Gastrocnemius medialis (tissue), 4 donors: ENCODE results near the gene KIF26B. TPM values are rescaled to one million over a fixed set of nuclear protein-coding genes. Genes with fewer than 3 reads are reported as not detected.

Source experiments
- ATAC-seq, 2 donors: fragments of 150-250 bp; one replicate each; pipeline ENCODE4 v1.9.1; 2016
- DNase-seq, 2 donors: peaks; one replicate each; pipeline ENCODE4 v3.0.0-alpha.2; 2019
- H3K27ac ChIP-seq, 4 donors: fragments of 200-600 bp; sonication (generic); 1 replicate in 1 of 4; 2 replicates in 3 of 4; pipeline ENCODE4 v1.5.1; 2016 to 2018; ENCODE audit warnings: mild to moderate bottlenecking in 2 of 4, moderate library complexity in 1 of 4
- H3K27me3 ChIP-seq, 3 donors: fragments of 200-600 bp; sonication (generic) in 2 of 3; 1 replicate in 1 of 3; 2 replicates in 2 of 3; pipeline versions ENCODE4 v1.5.1 to v1.6.0; 2016 to 2019; ENCODE audit warnings: mild to moderate bottlenecking in 1 of 3, moderate library complexity in 1 of 3
- H3K36me3 ChIP-seq, 2 donors: fragments of 200-600 bp; sonication (generic) in 1 of 2; one replicate each; pipeline ENCODE4 v1.5.1; 2017 to 2018
- H3K4me1 ChIP-seq, 2 donors: fragments of 200-600 bp; sonication (generic) in 1 of 2; one replicate each; pipeline ENCODE4 v1.5.1; 2016 to 2017; ENCODE audit warnings: mild to moderate bottlenecking in 2 of 2
- H3K4me3 ChIP-seq, 4 donors: fragments of 200-600 bp; sonication (generic) in 3 of 4; 1 replicate in 1 of 4; 2 replicates in 3 of 4; pipeline ENCODE4 v1.5.1; 2016 to 2019; ENCODE audit warnings: mild to moderate bottlenecking in 2 of 4
- H3K9me3 ChIP-seq, 3 donors: fragments of 200-600 bp; sonication (generic) in 2 of 3; 1 replicate in 1 of 3; 2 replicates in 2 of 3; pipeline ENCODE4 v1.5.1; 2016 to 2019
- POLR2A ChIP-seq, 2 donors: fragments of 450-650 bp; IDR thresholded peaks; one replicate each; pipeline ENCODE4 v1.6.1; 2017; ENCODE audit warnings: antibody characterized with exemption in 2 of 2, mild to moderate bottlenecking in 2 of 2, moderate library complexity in 2 of 2
- in situ Hi-C, 4 donors: fragments of 200-750 bp; cut with MboI; loops; one replicate each; pipeline versions ENCODE4 v1.15.0 to v1.8.0; 2017; ENCODE audit warnings: low sequenced_read_pairs in 4 of 4
- intact Hi-C: fragments of 100-400 bp; cut with DNase I; formaldehyde crosslinking; loops from one replicate; pipeline ENCODE4 v1.15.1; 2023; ENCODE audit warnings: low total_unique reads
- total RNA-seq, 4 donors: library from RNA; depleted of rRNA; stranded (reverse); fragments of >200 nt; gene quantifications; one replicate each; pipeline versions ENCODE4 v1.1.0 to v1.2.3, GENCODE V29; 2016
- TF ChIP-seq, protein P1 (sequence below), 5 experiments: fragments of 450-650 bp in 3 of 5; fragments of 200-600 bp in 2 of 5; sonication (generic) in 2 of 5; IDR thresholded peaks in 4 of 5; conservative IDR thresholded peaks in 1 of 5; 1 replicate in 4 of 5; 2 replicates in 1 of 5; pipeline ENCODE4 v1.5.1; 2016 to 2019; ENCODE audit warnings: antibody characterized with exemption in 5 of 5, mild to moderate bottlenecking in 3 of 5, moderate library complexity in 3 of 5

The KIF26B gene
- total RNA-seq, 4 donors from 2014 or later, result 0.02 to 0.20 (median 0.10) TPM; not detected in 1

- Histone ChIP-seq H3K36me3 (no peaks in the 10 kb centered on the region), H3K4me3 (no peak overlapping the region), H3K4me1 (no peaks in the 10 kb centered on the region), H3K27ac (no peak overlapping the region), H3K9me3 (no peaks in the 10 kb centered on the region), H3K27me3 (no peaks in the 10 kb centered on the region)
- ATAC-seq (no peak), DNase-seq (no peak)
- in situ Hi-C loops (no loop called here), intact Hi-C loops (no loop called here)
- TF ChIP-seq, protein P1, sequence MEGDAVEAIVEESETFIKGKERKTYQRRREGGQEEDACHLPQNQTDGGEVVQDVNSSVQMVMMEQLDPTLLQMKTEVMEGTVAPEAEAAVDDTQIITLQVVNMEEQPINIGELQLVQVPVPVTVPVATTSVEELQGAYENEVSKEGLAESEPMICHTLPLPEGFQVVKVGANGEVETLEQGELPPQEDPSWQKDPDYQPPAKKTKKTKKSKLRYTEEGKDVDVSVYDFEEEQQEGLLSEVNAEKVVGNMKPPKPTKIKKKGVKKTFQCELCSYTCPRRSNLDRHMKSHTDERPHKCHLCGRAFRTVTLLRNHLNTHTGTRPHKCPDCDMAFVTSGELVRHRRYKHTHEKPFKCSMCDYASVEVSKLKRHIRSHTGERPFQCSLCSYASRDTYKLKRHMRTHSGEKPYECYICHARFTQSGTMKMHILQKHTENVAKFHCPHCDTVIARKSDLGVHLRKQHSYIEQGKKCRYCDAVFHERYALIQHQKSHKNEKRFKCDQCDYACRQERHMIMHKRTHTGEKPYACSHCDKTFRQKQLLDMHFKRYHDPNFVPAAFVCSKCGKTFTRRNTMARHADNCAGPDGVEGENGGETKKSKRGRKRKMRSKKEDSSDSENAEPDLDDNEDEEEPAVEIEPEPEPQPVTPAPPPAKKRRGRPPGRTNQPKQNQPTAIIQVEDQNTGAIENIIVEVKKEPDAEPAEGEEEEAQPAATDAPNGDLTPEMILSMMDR (IDR thresholded peaks at IDR 0.05 in 4 of 5, conservative IDR thresholded peaks at IDR 0.05 in 1 of 5), result no peak
- TF ChIP-seq POLR2A (IDR thresholded peaks at IDR 0.05), result no peak
Observed at GRCh38 chr1:245500546-245500945, 345.8 kb downstream of the KIF26B start.

DNA sequence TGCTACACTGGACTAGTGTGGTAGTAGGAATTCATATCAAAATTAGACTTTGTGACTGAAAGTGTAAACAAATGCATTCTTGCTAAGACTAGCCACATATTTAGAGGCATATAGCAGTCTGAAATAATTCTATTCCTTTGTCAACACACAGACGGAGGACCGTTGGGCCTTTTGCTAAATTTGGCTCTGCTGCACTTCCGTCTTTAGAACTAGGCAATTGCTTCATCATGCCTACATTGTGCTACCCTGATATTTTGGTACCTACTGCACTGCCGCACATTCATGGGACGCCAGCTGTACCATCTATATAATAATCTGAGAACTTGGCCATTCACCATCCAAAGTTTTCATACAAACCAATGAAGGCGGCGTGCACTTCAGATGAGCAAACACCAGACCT, 346.8 kb downstream of the KIF26B start:
- intact Hi-C loops (no loop called here), in situ Hi-C loops (no loop called here)
- no peak overlapping the region for H3K27ac ChIP-seq
- DNase-seq (no peak), ATAC-seq (no peak)
- no peaks in the 10 kb centered on the region for H3K36me3 ChIP-seq
- H3K27me3 ChIP-seq, result no peaks in the 10 kb centered on the region
- H3K4me3 ChIP-seq, result no peak overlapping the region
- TF ChIP-seq, protein P1 (IDR thresholded peaks at IDR 0.05 in 4 of 5, conservative IDR thresholded peaks at IDR 0.05 in 1 of 5), result no peak
- H3K9me3 ChIP-seq, result no peaks in the 10 kb centered on the region
- H3K4me1 ChIP-seq, result no peaks in the 10 kb centered on the region

DNA sequence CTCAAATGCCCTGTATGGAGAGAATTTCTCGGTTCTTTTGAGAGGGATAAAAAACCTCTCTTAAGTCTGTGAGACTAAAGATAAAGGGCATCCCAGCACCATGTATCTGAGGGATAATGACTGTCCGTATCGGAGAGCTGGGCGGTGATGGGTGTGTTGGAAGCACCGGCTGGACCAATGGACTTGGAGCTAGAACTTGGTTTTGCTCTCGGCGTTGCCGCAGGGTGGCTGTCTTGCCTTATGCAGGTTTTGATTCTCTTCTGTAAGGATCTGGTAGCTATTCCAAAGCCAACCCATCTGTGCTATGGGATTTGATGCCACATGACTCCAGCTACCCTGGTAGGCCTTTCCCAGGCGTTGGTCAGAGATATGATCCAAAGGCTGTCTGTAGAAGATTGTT, 348.8 kb downstream of the KIF26B start:
- H3K4me3 ChIP-seq, result no peak overlapping the region
- no peaks in the 10 kb centered on the region for H3K4me1 ChIP-seq
- no peaks in the 10 kb centered on the region for H3K9me3 ChIP-seq
- H3K27ac ChIP-seq, result no peak overlapping the region
- in situ Hi-C loops, result no loop called here
- ATAC-seq (no peak), DNase-seq (no peak)
- intact Hi-C loops, result no loop called here
- TF ChIP-seq, protein P1 (IDR thresholded peaks at IDR 0.05 in 4 of 5, conservative IDR thresholded peaks at IDR 0.05 in 1 of 5), result no peak
- TF ChIP-seq POLR2A (IDR thresholded peaks at IDR 0.05), result no peak
- H3K27me3 ChIP-seq, result no peaks in the 10 kb centered on the region
- no peaks in the 10 kb centered on the region for H3K36me3 ChIP-seq

GRCh38 chr1:245510144-245510543, 355.4 kb downstream of the KIF26B start:
- Histone ChIP-seq H3K4me1 (no peaks in the 10 kb centered on the region), H3K9me3 (no peaks in the 10 kb centered on the region), H3K27ac (no peak overlapping the region), H3K4me3 (no peak overlapping the region), H3K36me3 (no peaks in the 10 kb centered on the region), H3K27me3 (no peaks in the 10 kb centered on the region)
- no peak for DNase-seq
- TF ChIP-seq, protein P1 (IDR thresholded peaks at IDR 0.05 in 4 of 5, conservative IDR thresholded peaks at IDR 0.05 in 1 of 5), result no peak
- no peak for TF ChIP-seq POLR2A (IDR thresholded peaks at IDR 0.05)
- no peak for ATAC-seq
- in situ Hi-C loops, result no loop called here
- intact Hi-C loops, result no loop called here

DNA sequence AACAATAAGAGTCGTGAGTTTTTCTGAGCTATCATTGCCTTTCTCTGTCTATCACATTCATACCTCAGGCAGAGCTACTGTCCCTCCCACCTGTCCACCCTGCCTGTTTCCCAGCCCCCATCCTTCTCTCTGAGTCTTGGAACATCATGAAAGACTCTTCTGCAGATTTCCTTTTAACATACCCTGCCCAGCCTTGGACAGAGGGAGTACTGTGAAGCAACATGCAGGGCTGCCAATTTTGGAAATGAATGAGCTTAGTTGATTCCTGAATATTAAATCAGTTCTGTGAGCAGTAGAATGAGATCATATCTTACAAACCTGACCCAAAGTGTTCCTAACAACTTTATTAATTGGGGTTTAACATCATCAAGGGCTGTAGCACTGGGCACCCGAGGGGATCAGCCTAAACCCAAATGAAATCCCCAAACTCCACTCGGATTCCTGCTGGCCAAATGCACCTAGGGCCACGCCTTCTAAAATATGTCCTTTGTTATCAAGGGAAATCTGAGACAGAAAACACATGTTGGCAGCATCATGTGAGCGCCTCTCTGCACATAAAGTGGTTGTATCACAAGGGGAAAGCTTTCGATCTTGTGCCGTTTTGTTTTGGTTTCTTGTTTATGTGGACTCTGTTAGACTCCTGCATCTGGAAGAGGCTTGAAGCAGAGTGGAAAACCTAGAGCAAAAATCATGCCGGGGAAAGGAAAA, 357.6 kb downstream of the KIF26B start:
- intact Hi-C loops, result no loop called here
- Histone ChIP-seq H3K4me1 (no peaks in the 10 kb centered on the region), H3K4me3 (no peak overlapping the region), H3K27ac (no peak overlapping the region), H3K9me3 (no peaks in the 10 kb centered on the region), H3K36me3 (no peaks in the 10 kb centered on the region), H3K27me3 (no peaks in the 10 kb centered on the region)
- DNase-seq (no peak), ATAC-seq (no peak)
- TF ChIP-seq, protein P1 (IDR thresholded peaks at IDR 0.05 in 4 of 5, conservative IDR thresholded peaks at IDR 0.05 in 1 of 5), result no peak
- TF ChIP-seq POLR2A (IDR thresholded peaks at IDR 0.05), result no peak
- in situ Hi-C loops, result no loop called here
